ENCODE measurements around the gene TNFRSF21.

GRCh38 chr6:47254051-47254450 lies 55.7 kb downstream of the TNFRSF21 start:
- TF ChIP-seq TAF1 (IDR thresholded peaks at IDR 0.05; ENCODE audit: borderline replicate concordance, low read depth, low read length) (no peak), POLR2AphosphoS5 (IDR thresholded peaks at IDR 0.05; ENCODE audit: low read depth, low read length) (no peak)

Measured in GM12892 (cell line).